ENCODE data around the gene CFAP61. TPM values are rescaled to one million over a fixed set of nuclear protein-coding genes. Genes with fewer than 3 reads are reported as not detected.
"Not testable (repeated sequence)": the region's sequence is repeated elsewhere in the genome, so short reads cannot be mapped to it uniquely, and the experiment has no call there.

The CFAP61 gene
- total RNA-seq, 1 donor: not detected

DNA sequence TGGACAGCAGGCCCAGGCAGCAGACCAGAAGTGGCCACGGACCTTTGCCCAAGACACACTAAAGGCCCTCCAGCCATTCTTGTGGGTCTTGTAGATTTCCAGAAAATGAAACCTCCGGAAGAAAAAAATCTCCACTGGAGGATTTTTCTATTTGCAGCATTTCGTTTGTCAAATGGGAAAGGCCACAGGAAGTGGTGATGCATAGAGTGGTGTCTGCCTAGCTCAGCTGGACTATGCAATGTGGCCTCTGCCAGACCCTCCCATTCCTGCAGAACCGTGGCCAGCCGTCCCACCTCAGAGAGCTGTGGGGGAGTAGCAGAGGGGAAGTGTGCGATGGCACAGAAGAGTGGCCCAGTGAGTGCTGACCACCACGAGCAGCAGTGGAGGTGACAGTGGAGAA lies 291.6 kb downstream of the CFAP61 start:
- no peaks in the 10 kb centered on the region for H3K79me2 ChIP-seq (ENCODE audit: insufficient read depth, low read length)
- H3K4me1 ChIP-seq (ENCODE audit: insufficient read depth, low read length): no peaks in the 10 kb centered on the region
- DNase-seq (ENCODE audit: insufficient read length, low spot score, missing footprints): peak; percentile 80
- H2AFZ ChIP-seq (ENCODE audit: low read length): peak overlapping the region; percentile 15
- H3K27me3 ChIP-seq (ENCODE audit: insufficient read depth, low read length): no peaks in the 10 kb centered on the region
- no peaks in the 10 kb centered on the region for H4K20me1 ChIP-seq (ENCODE audit: insufficient read depth, low read length)
- TF ChIP-seq, protein P1, sequence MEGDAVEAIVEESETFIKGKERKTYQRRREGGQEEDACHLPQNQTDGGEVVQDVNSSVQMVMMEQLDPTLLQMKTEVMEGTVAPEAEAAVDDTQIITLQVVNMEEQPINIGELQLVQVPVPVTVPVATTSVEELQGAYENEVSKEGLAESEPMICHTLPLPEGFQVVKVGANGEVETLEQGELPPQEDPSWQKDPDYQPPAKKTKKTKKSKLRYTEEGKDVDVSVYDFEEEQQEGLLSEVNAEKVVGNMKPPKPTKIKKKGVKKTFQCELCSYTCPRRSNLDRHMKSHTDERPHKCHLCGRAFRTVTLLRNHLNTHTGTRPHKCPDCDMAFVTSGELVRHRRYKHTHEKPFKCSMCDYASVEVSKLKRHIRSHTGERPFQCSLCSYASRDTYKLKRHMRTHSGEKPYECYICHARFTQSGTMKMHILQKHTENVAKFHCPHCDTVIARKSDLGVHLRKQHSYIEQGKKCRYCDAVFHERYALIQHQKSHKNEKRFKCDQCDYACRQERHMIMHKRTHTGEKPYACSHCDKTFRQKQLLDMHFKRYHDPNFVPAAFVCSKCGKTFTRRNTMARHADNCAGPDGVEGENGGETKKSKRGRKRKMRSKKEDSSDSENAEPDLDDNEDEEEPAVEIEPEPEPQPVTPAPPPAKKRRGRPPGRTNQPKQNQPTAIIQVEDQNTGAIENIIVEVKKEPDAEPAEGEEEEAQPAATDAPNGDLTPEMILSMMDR (IDR thresholded peaks at IDR 0.05; ENCODE audit: extremely low read depth, low read depth, low read length): no peak
- no peaks in the 10 kb centered on the region for H3K9me3 ChIP-seq (ENCODE audit: low read depth, low read length)
- no peak overlapping the region for H3K4me2 ChIP-seq (ENCODE audit: insufficient read depth, low read length)
- no peaks in the 10 kb centered on the region for H3K36me3 ChIP-seq (ENCODE audit: insufficient read depth, low read length)
- no peak overlapping the region for H3K27ac ChIP-seq (ENCODE audit: low read depth, low read length)
- H3K4me3 ChIP-seq (ENCODE audit: insufficient read depth, low read length): no peak overlapping the region

DNA sequence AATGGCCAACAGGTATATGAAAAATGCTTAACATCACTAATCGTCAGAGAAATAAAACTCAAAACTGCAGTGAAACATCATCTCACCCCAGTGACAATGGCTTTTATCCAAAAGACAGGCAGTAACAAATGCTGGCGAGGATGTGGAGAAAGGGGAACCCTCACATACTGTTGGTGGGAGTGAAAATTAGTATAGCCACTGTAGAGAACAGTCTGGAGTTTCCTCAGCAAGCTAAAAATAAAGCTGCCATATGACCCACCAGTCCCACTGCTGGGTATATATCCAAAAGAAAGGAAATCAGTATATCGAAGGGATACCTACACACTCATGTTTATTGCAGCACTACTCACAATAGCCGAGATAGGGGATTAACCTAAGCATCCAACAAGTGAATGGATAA lies 292.1 kb downstream of the CFAP61 start:
- H3K36me3 ChIP-seq (ENCODE audit: insufficient read depth, low read length): no peaks in the 10 kb centered on the region
- H4K20me1 ChIP-seq (ENCODE audit: insufficient read depth, low read length): no peaks in the 10 kb centered on the region
- H3K27ac ChIP-seq (ENCODE audit: low read depth, low read length): no peak overlapping the region
- no peaks in the 10 kb centered on the region for H3K4me1 ChIP-seq (ENCODE audit: insufficient read depth, low read length)
- H3K4me3 ChIP-seq (ENCODE audit: insufficient read depth, low read length): no peak overlapping the region
- no peak overlapping the region for H3K4me2 ChIP-seq (ENCODE audit: insufficient read depth, low read length)
- no peaks in the 10 kb centered on the region for H3K9me3 ChIP-seq (ENCODE audit: low read depth, low read length)
- H3K27me3 ChIP-seq (ENCODE audit: insufficient read depth, low read length): no peaks in the 10 kb centered on the region
- H3K79me2 ChIP-seq (ENCODE audit: insufficient read depth, low read length): no peaks in the 10 kb centered on the region
- no peak for DNase-seq (ENCODE audit: insufficient read length, low spot score, missing footprints)
- TF ChIP-seq, protein P1 (IDR thresholded peaks at IDR 0.05; ENCODE audit: extremely low read depth, low read depth, low read length): no peak
- H2AFZ ChIP-seq (ENCODE audit: low read length): no peak overlapping the region

DNA sequence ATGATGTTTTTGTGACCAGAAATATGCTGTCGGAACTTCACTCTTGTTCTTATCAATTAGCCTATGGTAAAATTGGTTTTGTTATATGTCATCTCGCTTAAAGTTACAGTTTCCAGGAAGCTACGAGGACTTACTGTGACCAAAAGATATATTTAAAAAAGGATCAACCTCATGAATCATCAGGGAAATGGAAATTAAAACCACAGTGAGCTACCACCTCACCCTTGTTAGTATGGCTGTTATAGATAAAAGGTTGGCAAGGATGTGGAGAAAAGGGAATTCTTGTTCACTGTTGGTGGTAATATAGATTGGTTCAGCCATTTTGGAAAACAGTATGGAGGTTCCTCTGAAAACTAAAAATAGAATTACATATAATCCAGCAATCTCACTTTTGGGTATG lies 301.2 kb downstream of the CFAP61 start:
- Histone ChIP-seq H3K79me2 (ENCODE audit: insufficient read depth, low read length) (no peaks in the 10 kb centered on the region), H3K4me3 (ENCODE audit: insufficient read depth, low read length) (no peak overlapping the region), H4K20me1 (ENCODE audit: insufficient read depth, low read length) (no peaks in the 10 kb centered on the region), H3K4me2 (ENCODE audit: insufficient read depth, low read length) (no peak overlapping the region), H2AFZ (ENCODE audit: low read length) (no peak overlapping the region), H3K9me3 (ENCODE audit: low read depth, low read length) (no peaks in the 10 kb centered on the region), H3K27me3 (ENCODE audit: insufficient read depth, low read length) (no peaks in the 10 kb centered on the region), H3K27ac (ENCODE audit: low read depth, low read length) (no peak overlapping the region), H3K36me3 (ENCODE audit: insufficient read depth, low read length) (no peaks in the 10 kb centered on the region), H3K4me1 (ENCODE audit: insufficient read depth, low read length) (no peaks in the 10 kb centered on the region)
- no peak for DNase-seq (ENCODE audit: insufficient read length, low spot score, missing footprints)
- TF ChIP-seq, protein P1 (IDR thresholded peaks at IDR 0.05; ENCODE audit: extremely low read depth, low read depth, low read length): no peak

DNA sequence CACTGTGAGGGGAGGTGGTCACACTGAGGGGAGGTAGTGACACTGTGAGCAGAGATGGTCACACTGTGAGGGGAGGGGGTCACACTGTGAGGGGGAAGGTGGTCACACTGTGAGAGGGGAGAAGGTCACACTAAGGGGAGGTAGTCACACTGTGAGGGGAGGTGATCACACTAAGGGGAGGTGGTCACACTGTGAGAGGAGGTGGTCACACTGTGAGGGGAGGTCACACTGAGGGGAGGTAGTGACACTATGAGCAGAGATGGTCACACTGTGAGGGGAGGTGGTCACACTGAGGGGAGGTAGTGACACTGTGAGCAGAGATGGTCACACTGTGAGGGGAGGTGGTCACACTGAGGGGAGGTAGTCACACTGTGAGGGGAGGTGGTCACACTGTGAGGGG lies 303.2 kb downstream of the CFAP61 start:
- H3K27me3 ChIP-seq (ENCODE audit: insufficient read depth, low read length); H3K27ac ChIP-seq (ENCODE audit: low read depth, low read length); H3K9me3 ChIP-seq (ENCODE audit: low read depth, low read length); H3K79me2 ChIP-seq (ENCODE audit: insufficient read depth, low read length); H2AFZ ChIP-seq (ENCODE audit: low read length); H3K36me3 ChIP-seq (ENCODE audit: insufficient read depth, low read length); DNase-seq (ENCODE audit: insufficient read length, low spot score, missing footprints); H4K20me1 ChIP-seq (ENCODE audit: insufficient read depth, low read length); H3K4me1 ChIP-seq (ENCODE audit: insufficient read depth, low read length); H3K4me2 ChIP-seq (ENCODE audit: insufficient read depth, low read length); H3K4me3 ChIP-seq (ENCODE audit: insufficient read depth, low read length): not testable (repeated sequence)

Measured in osteoblast (primary cell).